Retinal pigment epithelial cell (primary cell): ENCODE data around the gene FBXW5.

Experiments used
- DNase-seq: peaks from one replicate; pipeline ENCODE4 v3.0.0-alpha.2; 2010; ENCODE audit warnings: low read depth
- H3K4me3 ChIP-seq: 2 replicates; pipeline ENCODE4 v1.5.1; 2011; ENCODE audit warnings: mild to moderate bottlenecking, low read length, control low read depth, moderate library complexity
- CTCF ChIP-seq: conservative IDR thresholded peaks from 2 replicates; pipeline ENCODE4 v1.5.1; 2011; ENCODE audit warnings: low read depth, low read length, control low read depth, inconsistent platforms

Gene FBXW5

GRCh38 chr9:136947955-136948510 is 3.5 kb upstream of the FBXW5 start:
- DNase-seq, result no peak
- peak; percentile 61 for TF ChIP-seq CTCF
- no peak overlapping the region for H3K4me3 ChIP-seq

GRCh38 chr9:136947028-136947891 is 2.7 kb upstream of the FBXW5 start:
- DNase-seq, result no peak
- TF ChIP-seq CTCF, result no peak
- no peak overlapping the region for H3K4me3 ChIP-seq

DNA sequence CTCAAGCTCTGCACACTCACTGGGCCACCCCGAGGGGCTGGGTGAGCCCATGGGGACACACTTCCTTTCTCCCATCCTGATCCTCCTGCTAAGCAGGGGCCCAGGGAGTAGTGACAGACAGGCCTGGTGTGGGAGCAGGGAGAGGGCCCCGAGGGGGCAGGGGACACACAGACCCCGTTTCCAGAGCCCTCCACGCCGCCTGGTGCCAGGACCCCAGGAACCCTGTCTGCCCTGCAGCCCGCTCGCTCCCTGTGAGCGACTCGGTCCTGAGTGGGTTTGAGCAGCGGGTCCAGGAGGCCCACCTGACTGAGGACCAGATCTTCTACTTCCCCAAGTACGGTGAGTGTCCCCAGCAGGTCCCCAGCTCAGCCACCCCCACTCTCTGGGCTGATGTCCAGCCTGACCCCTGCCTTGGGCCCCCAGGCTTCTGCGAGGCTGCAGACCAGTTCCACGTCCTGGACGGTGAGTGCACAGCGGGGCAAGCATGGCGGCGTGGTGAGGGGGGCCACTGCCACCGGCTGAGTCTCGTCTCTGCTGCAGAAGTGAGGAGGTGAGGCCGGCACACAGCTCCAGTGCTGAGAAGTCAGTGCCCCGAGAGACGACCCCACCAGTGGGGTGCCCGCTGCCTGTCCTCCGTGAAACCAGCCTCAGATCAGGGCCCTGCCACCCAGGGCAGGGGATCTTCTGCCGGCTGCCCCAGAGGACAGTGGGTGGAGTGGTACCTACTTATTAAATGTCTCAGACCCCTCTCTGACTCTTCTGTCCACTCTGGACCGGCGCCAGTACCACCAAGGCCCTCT is 1.9 kb upstream of the FBXW5 start:
- DNase-seq, result no peak
- no peak overlapping the region for H3K4me3 ChIP-seq
- TF ChIP-seq CTCF, result no peak

DNA sequence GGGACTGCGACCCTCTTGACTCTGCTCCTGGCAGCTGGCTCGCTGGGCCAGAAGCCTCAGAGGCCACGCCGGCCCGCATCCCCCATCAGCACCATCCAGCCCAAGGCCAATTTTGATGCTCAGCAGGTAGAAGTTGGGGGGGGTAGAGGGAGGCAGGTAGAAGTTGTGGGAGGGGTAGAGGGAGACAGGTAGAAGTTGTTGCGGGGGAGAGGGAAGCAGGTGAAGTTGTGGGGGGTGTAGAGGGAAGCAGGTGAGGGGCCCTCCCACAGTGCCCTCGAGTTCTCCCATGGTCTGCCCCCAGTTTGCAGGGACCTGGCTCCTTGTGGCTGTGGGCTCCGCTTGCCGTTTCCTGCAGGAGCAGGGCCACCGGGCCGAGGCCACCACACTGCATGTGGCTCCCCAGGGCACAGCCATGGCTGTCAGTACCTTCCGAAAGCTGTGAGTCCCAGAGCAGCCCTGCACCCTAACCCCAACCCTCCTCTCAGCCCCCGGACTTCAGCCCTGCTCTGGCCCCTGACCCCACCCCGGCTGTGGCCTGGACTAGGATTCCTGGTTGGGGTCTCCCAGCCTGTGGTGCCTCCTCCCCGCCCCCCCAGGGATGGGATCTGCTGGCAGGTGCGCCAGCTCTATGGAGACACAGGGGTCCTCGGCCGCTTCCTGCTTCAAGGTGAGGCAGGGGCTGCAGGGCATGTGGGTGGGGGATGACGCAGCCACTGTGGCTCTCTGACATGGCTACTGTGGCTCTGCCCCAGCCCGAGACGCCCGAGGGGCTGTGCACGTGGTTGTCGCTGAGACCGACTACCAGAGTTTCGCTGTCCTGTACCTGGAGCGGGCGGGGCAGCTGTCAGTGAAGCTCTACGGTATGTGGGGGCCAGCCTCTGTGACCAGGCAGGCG is 1.0 kb upstream of the FBXW5 start:
- no peak for DNase-seq
- no peak overlapping the region for H3K4me3 ChIP-seq
- TF ChIP-seq CTCF, result no peak

DNA sequence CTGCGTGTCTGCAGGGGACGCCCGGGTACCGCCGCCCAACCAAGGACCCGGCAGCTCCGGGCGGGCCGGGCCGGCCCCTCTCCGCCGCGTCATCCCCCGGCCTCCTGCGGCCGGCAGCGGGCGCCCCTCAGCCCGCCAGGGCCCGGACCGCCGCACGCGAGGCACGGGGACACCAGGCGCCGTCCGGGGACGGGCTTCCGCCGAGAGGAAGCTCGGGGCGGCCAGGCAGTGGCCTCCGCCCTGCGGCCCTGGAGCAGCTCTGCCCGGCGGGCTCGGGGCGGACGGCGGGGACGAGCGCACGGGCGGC is 373 bp downstream of the FBXW5 start:
- H3K4me3 ChIP-seq, result peak overlapping the region; percentile 68
- no peak for TF ChIP-seq CTCF
- DNase-seq, result no peak

GRCh38 chr9:136943291-136944211 is 987 bp downstream of the FBXW5 start:
- peak overlapping the region; percentile 68 for H3K4me3 ChIP-seq
- no peak for TF ChIP-seq CTCF
- no peak for DNase-seq
